Measurements from ENCODE around the gene PRR12. TPM values are rescaled to one million over a fixed set of nuclear protein-coding genes. Genes with fewer than 3 reads are reported as not detected.

Gene PRR12
- total RNA-seq, 2 experiments from 2014 or later: 41.7 to 42.2 TPM

GRCh38 chr19:49593233-49594113 lies 2.5 kb downstream of the PRR12 start:
- ChIA-PET POLR2A (interaction anchor here (0.7 to 6.2 kb wide), 11 partner anchors 13 to 97 kb away, joined by 3 to 86 read pairs (median 7); partner anchors contain the start of genes BCL2L12, IRF3, NOSIP and PRMT1), CTCF (interaction anchor here (0.9 kb wide), 2 partner anchors 13 to 47 kb away, joined by 3 read pairs; partner anchors contain the start of gene NOSIP)
- Mint-ChIP-seq H3K9me3 (no peaks in the 10 kb centered on the region), H3K27ac (peak overlapping the region; percentile 82), H3K36me3 (ENCODE audit: low read depth) (peaks cover 48% of the 10 kb centered on the region), H3K4me1 (ENCODE audit: low read depth) (peaks cover 41% of the 10 kb centered on the region), H3K27me3 (no peaks in the 10 kb centered on the region), H3K4me3 (peak overlapping the region; percentile 96)
- peak; percentile 45 for ATAC-seq (ENCODE audit: poor library complexity)
- H3K4me3 ChIP-seq (ENCODE audit: low read length): peak overlapping the region; percentile 96
- no peaks in the 10 kb centered on the region for H3K9me3 ChIP-seq (ENCODE audit: control insufficient read depth in 1 of 2, insufficient read depth in 1 of 2, low read length in 2 of 2)
- H3K27me3 ChIP-seq (ENCODE audit: control insufficient read depth in 1 of 2, insufficient read depth in 2 of 2, low read length in 2 of 2): no peaks in the 10 kb centered on the region
- peaks cover 46% of the 10 kb centered on the region for H3K4me1 ChIP-seq (ENCODE audit: insufficient read depth, low read length)
- peak; percentile 84 to 95 (median 91) for DNase-seq
- intact Hi-C loops (cut with DNase I, micrococcal nuclease): loop anchor here (1.0 to 2.0 kb wide), 3 partner anchors 45 to 71 kb away; partner anchors contain the start of genes BCL2L12 (in 1 of the 2), IRF3 (in 1 of the 2) and RRAS (in 1 of the 2)
- H3K36me3 ChIP-seq (ENCODE audit: insufficient read depth, low read length): peaks cover 40% of the 10 kb centered on the region
- H3K27ac ChIP-seq (ENCODE audit: low read depth in 1 of 2, low read length in 2 of 2): peak overlapping the region; percentile 49 to 80
- TF ChIP-seq CTCF (IDR thresholded peaks at IDR 0.05): no peak

- peak overlapping the region; percentile 82 for H3K27ac Mint-ChIP-seq
- no peaks in the 10 kb centered on the region for H3K9me3 Mint-ChIP-seq
- H3K27ac ChIP-seq (ENCODE audit: low read depth in 1 of 2, low read length in 2 of 2): peak overlapping the region; percentile 49 to 80
- peaks cover 38% of the 10 kb centered on the region for H3K4me1 ChIP-seq (ENCODE audit: insufficient read depth, low read length)
- POLR2A ChIA-PET: interaction anchor here (0.9 to 6.2 kb wide), 4 partner anchors 14 to 82 kb away, joined by 4 to 86 read pairs (median 8); partner anchors contain the start of genes NOSIP, PRMT1 and PRRG2
- H3K36me3 Mint-ChIP-seq (ENCODE audit: low read depth): peaks cover 56% of the 10 kb centered on the region
- H3K27me3 Mint-ChIP-seq: no peaks in the 10 kb centered on the region
- no peaks in the 10 kb centered on the region for H3K9me3 ChIP-seq (ENCODE audit: control insufficient read depth in 1 of 2, insufficient read depth in 1 of 2, low read length in 2 of 2)
- CTCF ChIA-PET: no interaction called here
- H3K4me3 Mint-ChIP-seq: peak overlapping the region; percentile 96
- H3K4me1 Mint-ChIP-seq (ENCODE audit: low read depth): peaks cover 35% of the 10 kb centered on the region
- no peak for TF ChIP-seq CTCF (IDR thresholded peaks at IDR 0.05)
- no peaks in the 10 kb centered on the region for H3K27me3 ChIP-seq (ENCODE audit: control insufficient read depth in 1 of 2, insufficient read depth in 2 of 2, low read length in 2 of 2)
- DNase-seq: no peak
- H3K36me3 ChIP-seq (ENCODE audit: insufficient read depth, low read length): peaks cover 49% of the 10 kb centered on the region
- no peak for ATAC-seq (ENCODE audit: poor library complexity)
- no peak overlapping the region for H3K4me3 ChIP-seq (ENCODE audit: low read length)
- intact Hi-C loops (cut with DNase I, micrococcal nuclease): no loop called here
Observed at GRCh38 chr19:49594157-49594992, 3.4 kb downstream of the PRR12 start.
